WTC11 (cell line): ENCODE measurements around the gene KCNA5.

Experiments
- JUN ChIP-seq: sonication (generic); formaldehyde crosslinking; IDR thresholded peaks from 2 replicates; pipeline ENCODE4 v1.8.0; 2023; ENCODE audit warnings: mild to moderate bottlenecking, missing genetic modification reagents
- SMAD4 ChIP-seq: sonication (generic); formaldehyde crosslinking; IDR thresholded peaks from 2 replicates; pipeline ENCODE4 v1.8.0; 2022; ENCODE audit warnings: mild to moderate bottlenecking, missing genetic modification reagents
- ZBTB21 ChIP-seq: sonication (generic); formaldehyde crosslinking; IDR thresholded peaks from 2 replicates; pipeline ENCODE4 v1.8.1; 2023; ENCODE audit warnings: mild to moderate bottlenecking, missing genetic modification reagents, borderline replicate concordance
- TF ChIP-seq, protein P1 (sequence below): fragments of 200-600 bp; IDR thresholded peaks from 2 replicates; pipeline ENCODE4 v1.8.0; 2022; ENCODE audit warnings: antibody characterized with exemption

DNA sequence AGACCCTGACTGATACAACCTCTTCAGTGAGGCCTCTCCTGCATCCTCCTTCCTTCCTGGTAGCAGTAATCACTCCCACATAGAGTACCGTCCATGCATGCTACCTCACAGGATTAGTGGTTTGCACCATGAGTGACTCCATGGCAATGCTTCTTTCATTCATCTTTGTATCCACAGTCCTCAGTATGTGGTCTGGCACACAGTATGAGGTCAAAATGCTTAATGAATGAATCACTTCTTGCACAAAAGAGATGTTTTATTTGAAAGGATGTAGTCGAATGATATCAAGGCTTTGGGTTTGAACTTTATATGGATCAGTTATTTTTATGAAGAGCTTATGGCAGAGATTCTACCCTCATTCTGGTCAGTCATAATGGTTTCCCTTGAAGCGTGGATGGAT lies 42.2 kb downstream of the KCNA5 start:
- TF ChIP-seq, protein P1, sequence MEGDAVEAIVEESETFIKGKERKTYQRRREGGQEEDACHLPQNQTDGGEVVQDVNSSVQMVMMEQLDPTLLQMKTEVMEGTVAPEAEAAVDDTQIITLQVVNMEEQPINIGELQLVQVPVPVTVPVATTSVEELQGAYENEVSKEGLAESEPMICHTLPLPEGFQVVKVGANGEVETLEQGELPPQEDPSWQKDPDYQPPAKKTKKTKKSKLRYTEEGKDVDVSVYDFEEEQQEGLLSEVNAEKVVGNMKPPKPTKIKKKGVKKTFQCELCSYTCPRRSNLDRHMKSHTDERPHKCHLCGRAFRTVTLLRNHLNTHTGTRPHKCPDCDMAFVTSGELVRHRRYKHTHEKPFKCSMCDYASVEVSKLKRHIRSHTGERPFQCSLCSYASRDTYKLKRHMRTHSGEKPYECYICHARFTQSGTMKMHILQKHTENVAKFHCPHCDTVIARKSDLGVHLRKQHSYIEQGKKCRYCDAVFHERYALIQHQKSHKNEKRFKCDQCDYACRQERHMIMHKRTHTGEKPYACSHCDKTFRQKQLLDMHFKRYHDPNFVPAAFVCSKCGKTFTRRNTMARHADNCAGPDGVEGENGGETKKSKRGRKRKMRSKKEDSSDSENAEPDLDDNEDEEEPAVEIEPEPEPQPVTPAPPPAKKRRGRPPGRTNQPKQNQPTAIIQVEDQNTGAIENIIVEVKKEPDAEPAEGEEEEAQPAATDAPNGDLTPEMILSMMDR: no peak
- no peak for TF ChIP-seq JUN (CRISPR knock-in tag)
- no peak for TF ChIP-seq SMAD4 (CRISPR knock-in tag)
- TF ChIP-seq ZBTB21 (CRISPR knock-in tag): no peak
